SKM-1 treated with dmso at 0.1 percent for 144 hours (cell line): Measurements from ENCODE around the gene GPR34.

Source experiments
- DNase-seq: peaks from one replicate; lab custom pipeline; 2025; ENCODE audit not compliant: unreplicated experiment; lab: John Stamatoyannopoulos, UW

The GPR34 gene

DNA sequence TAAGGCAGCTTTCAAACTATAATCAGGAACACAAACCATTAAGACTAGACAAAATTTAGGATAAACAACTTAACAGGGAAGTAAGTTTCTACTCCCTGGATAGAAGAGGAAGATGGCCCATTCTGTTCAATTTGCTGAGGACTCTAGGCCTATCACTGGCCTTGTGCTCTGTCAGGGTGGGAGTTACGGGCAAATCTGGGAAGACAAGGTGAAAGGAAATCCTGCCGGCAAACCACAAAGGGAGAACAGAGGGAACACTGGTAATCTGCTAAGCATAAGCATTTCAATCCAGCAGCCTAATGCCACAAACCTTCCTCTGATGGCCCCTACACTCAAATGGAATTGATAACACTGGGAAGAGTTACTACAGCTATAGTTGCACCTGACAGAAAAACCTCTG lies 43.5 kb downstream of the GPR34 start:
- no peak for DNase-seq

DNA sequence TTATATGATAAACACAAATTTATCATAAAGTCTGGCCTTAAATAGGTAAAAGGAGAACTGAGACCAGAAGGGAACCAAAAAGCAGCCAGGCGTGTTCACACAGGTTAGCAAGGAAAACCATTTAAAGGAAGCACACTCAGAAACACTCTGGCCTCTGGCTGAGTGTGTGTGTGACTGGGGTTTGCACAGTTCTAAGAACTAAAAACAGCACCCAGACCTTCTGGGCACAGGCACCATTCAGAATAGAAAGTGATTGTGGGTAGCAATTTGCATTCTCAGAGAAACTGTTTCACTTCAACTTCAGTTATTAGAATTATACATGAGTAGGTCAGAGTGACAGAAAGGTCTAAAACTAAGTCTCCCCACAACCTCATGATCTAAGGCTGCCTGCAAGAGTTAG lies 45.2 kb downstream of the GPR34 start:
- DNase-seq, result no peak

DNA sequence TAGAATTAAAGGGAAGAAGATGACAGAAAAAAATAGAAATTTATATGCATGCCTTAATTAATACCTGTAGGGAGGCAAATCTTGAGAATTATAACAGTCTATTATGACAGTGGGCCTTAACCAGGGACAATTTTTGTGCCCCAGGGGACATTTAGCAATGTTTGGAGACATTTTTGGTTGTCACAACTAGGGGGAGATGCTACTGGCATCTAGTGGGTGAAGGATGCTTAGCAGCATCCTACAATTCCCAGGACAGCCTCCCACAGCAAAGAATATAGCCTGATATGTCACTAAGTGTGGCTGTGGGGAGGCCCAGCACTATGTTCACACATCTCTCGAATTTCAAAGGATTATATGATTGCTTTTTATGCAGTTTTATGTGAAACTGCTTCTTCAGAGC lies 45.8 kb downstream of the GPR34 start:
- DNase-seq, result no peak

DNA sequence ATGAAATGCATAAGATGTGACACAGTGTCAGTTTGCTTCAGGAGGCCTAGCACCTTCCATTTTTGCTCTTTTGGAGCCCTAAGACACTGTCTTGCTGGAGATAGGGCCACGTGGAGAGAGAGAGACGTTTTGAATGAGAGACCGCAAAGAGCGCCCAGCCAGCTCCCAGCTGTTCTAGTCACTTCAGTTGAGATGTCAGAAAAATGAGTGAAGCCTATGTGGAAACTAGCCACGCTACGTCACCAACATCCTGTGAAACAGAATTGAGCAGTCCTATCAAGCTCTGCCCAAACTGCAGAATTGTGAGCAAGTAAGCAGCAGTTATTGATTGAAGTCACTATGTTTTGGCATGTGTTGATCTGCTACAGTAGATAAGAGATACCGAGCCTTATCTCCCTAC lies 48.3 kb downstream of the GPR34 start:
- DNase-seq, result no peak

DNA sequence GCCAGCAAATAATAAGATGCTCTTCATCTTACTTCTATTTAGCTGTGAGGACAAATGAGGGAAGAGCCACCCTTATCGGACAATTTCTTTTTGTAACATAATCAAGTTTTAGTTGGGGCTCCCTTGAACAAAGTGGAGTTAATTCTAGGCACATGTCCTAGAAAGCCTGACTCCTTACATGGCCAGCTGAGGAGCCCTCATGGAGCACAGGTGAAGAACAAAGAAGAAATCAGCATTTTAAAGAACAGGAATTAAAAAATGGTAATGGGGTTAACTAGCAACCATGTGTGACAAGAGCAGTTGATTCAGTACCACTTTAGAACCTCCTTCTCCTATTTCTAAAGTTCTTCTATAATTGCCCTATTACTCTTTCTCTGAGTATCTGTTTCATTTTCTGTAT lies 51.1 kb downstream of the GPR34 start:
- no peak for DNase-seq
